H1 (cell line): ENCODE results near the gene C2CD4D.
A peak's percentile ranks its signal among the peaks of the same experiment; 100 is the strongest.

Experiments used
- ATF3 ChIP-seq: IDR thresholded peaks from 2 replicates; pipeline ENCODE4 v1.6.1; 2011; ENCODE audit warnings: low read depth, mild to moderate bottlenecking, low read length; ENCODE audit not compliant: insufficient read depth
- EP300 ChIP-seq, 2 experiments: IDR thresholded peaks; 1 replicate in 1 of 2; 2 replicates in 1 of 2; pipeline ENCODE4 v1.6.1; 2011 to 2012; ENCODE audit warnings: low read depth in 2 of 2, low read length in 2 of 2, mild to moderate bottlenecking in 2 of 2, borderline replicate concordance in 1 of 2, inconsistent platforms in 1 of 2, moderate library complexity in 1 of 2
- NRF1 ChIP-seq: IDR thresholded peaks from 2 replicates; pipeline ENCODE4 v1.6.1; 2011; ENCODE audit warnings: mild to moderate bottlenecking, low read depth, low read length, improper control_type of control experiment
- POLR2A ChIP-seq, 2 experiments: IDR thresholded peaks; 1 replicate in 1 of 2; 2 replicates in 1 of 2; pipeline ENCODE4 v1.6.1; 2011; ENCODE audit warnings: low read depth in 2 of 2, low read length in 2 of 2, mild to moderate bottlenecking in 2 of 2; ENCODE audit errors: control extremely low read depth in 1 of 2
- POLR2AphosphoS5 ChIP-seq: IDR thresholded peaks from 2 replicates; pipeline ENCODE4 v1.6.1; 2011; ENCODE audit warnings: low read depth, low read length
- RFX5 ChIP-seq: IDR thresholded peaks from 2 replicates; pipeline ENCODE4 v1.6.1; 2011; ENCODE audit warnings: low read depth, low read length, improper control_type of control experiment, borderline replicate concordance
- RXRA ChIP-seq: IDR thresholded peaks from 2 replicates; pipeline ENCODE4 v1.6.1; 2011; ENCODE audit warnings: low read depth, mild to moderate bottlenecking, low read length, moderate library complexity; ENCODE audit not compliant: insufficient read depth
- SP1 ChIP-seq: IDR thresholded peaks from 2 replicates; pipeline ENCODE4 v1.6.1; 2011; ENCODE audit warnings: low read depth, low read length
- YY1 ChIP-seq: IDR thresholded peaks from 2 replicates; pipeline ENCODE4 v1.6.1; 2011; ENCODE audit warnings: low read depth, mild to moderate bottlenecking, low read length
- TF ChIP-seq, protein P1 (sequence below), 3 experiments: IDR thresholded peaks; 1 replicate in 2 of 3; 2 replicates in 1 of 3; pipeline versions ENCODE4 v1.5.1 to v1.6.1; 2011; ENCODE audit warnings: low read length in 3 of 3, mild to moderate bottlenecking in 3 of 3, inconsistent platforms in 2 of 3, low read depth in 1 of 3, moderate library complexity in 1 of 3; ENCODE audit not compliant: insufficient read depth in 1 of 3; ENCODE audit errors: control extremely low read depth in 1 of 3

DNA sequence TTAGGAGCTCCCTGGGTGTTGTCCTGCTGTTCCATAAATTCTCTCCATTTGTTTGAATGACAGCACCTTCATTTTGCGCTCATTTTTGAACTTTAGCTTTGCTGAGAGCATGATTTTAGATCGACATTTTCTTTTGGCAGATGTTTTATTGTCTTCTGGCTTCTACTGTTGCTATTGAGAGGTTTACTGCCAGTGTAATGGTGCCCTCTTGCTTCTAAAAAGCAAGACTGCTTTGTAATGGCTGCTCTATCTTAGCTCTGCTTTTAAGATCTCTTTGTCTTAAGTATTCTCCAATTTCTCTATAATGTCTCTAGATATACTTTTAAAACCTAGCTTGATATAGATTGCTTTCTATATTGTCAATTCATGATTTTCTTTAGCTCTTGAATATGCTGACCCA, 41.9 kb upstream of the C2CD4D start:
- no peak for TF ChIP-seq RXRA
- TF ChIP-seq EP300 (IDR thresholded peaks at IDR 0.05; ENCODE audit: borderline replicate concordance in 1 of 2, low read depth in 2 of 2, low read length in 2 of 2): no peak
- no peak for TF ChIP-seq NRF1
- no peak for TF ChIP-seq POLR2AphosphoS5
- no peak for TF ChIP-seq POLR2A (IDR thresholded peaks at IDR 0.05; ENCODE audit: control extremely low read depth in 1 of 2, low read depth in 2 of 2, low read length in 2 of 2)
- TF ChIP-seq RFX5: no peak
- no peak for TF ChIP-seq SP1
- peak; percentile 45; the same call in 1 of the 2 replicates for TF ChIP-seq YY1
- TF ChIP-seq, protein P1, sequence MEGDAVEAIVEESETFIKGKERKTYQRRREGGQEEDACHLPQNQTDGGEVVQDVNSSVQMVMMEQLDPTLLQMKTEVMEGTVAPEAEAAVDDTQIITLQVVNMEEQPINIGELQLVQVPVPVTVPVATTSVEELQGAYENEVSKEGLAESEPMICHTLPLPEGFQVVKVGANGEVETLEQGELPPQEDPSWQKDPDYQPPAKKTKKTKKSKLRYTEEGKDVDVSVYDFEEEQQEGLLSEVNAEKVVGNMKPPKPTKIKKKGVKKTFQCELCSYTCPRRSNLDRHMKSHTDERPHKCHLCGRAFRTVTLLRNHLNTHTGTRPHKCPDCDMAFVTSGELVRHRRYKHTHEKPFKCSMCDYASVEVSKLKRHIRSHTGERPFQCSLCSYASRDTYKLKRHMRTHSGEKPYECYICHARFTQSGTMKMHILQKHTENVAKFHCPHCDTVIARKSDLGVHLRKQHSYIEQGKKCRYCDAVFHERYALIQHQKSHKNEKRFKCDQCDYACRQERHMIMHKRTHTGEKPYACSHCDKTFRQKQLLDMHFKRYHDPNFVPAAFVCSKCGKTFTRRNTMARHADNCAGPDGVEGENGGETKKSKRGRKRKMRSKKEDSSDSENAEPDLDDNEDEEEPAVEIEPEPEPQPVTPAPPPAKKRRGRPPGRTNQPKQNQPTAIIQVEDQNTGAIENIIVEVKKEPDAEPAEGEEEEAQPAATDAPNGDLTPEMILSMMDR (IDR thresholded peaks at IDR 0.05; ENCODE audit: control extremely low read depth in 1 of 3, insufficient read depth in 1 of 3, low read depth in 1 of 3, low read length in 3 of 3): peak in 2 of 3 experiments; percentile 18 to 29; a peak in 2 of 4 replicates
- TF ChIP-seq ATF3: no peak
